Stimulated activated memory B cell treated with anti-CD40 and anti-IgM and Interleukin-4, amounts not matched to agents 10 μg/mL and 1 μg/mL and 100 μg/mL, for 72 hours (primary cell): ENCODE measurements around the gene FOXP4.

Experiments
- ATAC-seq: fragments of 150-1000 bp; cut with Tn5 transposase; 2 replicates; pipeline ENCODE4 v1.10.0; 2021
- H3K27ac Mint-ChIP-seq: one replicate; pipeline ENCODE4 v1.8.0; 2022; ENCODE audit warnings: mild to moderate bottlenecking, mixed read lengths
- H3K27me3 Mint-ChIP-seq: one replicate; pipeline ENCODE4 v1.8.0; 2022; ENCODE audit warnings: mixed read lengths
- H3K36me3 Mint-ChIP-seq: one replicate; pipeline ENCODE4 v1.8.0; 2022; ENCODE audit warnings: mixed read lengths
- H3K4me1 Mint-ChIP-seq: one replicate; pipeline ENCODE4 v1.8.0; 2022; ENCODE audit warnings: mixed read lengths
- H3K4me3 Mint-ChIP-seq: one replicate; pipeline ENCODE4 v1.8.0; 2022; ENCODE audit warnings: mild to moderate bottlenecking, moderate library complexity, mixed read lengths
- H3K9me3 Mint-ChIP-seq: one replicate; pipeline ENCODE4 v1.8.0; 2022; ENCODE audit warnings: mixed read lengths

Gene FOXP4

DNA sequence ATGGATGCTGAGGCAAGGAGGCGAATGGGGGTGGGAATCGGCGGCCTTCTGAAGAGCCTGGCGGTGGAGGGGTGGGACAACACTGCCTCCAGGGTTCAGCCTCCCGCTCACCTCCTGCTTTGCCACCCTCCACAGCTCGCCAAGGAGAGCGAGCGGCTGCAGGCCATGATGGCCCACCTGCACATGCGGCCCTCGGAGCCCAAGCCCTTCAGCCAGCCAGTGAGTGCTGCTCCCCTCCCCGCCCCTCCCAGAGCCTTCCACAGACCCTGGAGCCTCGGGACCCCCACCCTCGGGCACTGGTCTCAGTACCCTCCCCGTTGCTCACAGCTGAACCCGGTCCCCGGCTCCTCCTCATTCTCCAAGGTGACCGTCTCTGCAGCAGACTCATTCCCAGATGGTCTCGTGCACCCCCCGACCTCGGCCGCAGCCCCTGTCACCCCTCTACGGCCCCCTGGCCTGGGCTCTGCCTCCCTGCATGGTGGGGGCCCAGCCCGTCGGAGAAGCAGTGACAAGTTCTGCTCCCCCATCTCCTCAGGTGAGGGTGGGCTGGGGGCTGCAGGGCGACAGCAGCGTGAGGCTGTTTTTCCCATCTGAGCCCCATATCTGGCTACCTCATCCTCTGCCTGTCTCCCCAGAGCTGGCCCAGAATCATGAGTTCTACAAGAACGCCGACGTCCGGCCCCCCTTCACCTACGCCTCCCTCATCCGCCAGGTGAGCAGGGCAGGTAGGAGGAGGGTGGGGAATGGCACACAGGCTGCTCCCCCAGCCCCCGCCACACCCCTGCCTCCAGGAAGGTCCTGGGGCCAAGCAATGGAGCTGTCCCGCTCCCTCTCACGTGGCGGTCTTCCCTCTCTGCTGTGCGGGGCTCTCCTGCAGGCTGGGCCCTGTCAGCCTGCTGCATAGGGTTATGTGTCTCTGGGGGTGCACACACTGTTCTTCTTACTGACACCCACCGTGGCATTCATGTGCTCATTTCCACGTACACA, 43.7 kb downstream of the FOXP4 start:
- no peak overlapping the region for H3K27ac Mint-ChIP-seq
- no peaks in the 10 kb centered on the region for H3K9me3 Mint-ChIP-seq
- no peaks in the 10 kb centered on the region for H3K27me3 Mint-ChIP-seq
- ATAC-seq = no peak
- no peak overlapping the region for H3K4me3 Mint-ChIP-seq
- peaks cover 8% of the 10 kb centered on the region for H3K4me1 Mint-ChIP-seq
- peaks cover 37% of the 10 kb centered on the region for H3K36me3 Mint-ChIP-seq

DNA sequence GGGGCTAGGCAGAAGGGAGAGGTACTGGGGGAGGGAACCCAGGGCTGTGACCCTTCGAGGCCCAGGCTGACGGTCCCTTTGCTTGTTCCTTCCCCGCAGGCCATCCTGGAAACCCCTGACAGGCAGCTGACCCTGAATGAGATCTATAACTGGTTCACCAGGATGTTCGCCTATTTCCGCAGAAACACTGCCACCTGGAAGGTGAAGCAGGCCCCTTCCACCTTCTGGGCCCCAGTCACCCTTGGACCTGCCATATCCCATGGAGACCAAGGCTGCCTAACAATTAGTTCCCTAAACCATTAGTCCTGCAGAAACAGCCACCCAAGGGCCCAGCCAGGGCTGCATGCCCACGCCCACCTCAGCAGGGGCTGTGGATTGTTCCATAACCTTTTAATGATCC, 44.9 kb downstream of the FOXP4 start:
- Mint-ChIP-seq H3K4me3 (no peak overlapping the region), H3K27ac (no peak overlapping the region), H3K9me3 (no peaks in the 10 kb centered on the region), H3K36me3 (peaks cover 33% of the 10 kb centered on the region), H3K4me1 (peaks cover 8% of the 10 kb centered on the region), H3K27me3 (no peaks in the 10 kb centered on the region)
- no peak for ATAC-seq

DNA sequence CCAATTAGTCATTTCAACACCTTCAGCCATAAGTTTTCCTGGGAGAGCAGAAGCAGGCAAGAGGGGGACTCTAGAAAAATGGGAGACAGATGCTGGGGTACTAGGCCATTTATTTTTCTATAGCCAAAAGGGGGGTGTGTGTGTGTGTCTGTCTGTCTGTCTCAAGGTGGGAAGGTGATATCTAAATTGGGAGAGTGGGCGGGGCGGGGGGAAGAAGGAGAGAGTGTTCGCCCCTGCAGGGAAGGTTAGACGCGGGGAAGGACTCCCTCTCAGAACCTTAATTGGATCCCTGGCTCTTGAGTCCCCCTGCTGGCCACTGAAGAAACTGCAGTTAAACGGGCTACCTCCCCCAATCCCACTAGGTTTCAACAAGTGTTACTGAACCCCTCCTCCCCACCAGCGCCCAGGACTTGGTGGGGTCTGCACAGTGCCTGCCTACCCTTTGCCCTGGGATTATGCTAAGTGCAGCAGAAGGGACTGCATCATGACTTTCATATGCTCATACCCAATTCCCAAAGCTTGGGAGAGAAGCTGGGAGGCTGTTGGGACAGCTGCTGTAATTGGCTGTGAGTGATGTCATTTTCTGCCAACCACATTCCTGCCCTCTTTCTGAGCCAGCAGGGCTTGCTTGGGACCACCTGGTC, 45.8 kb downstream of the FOXP4 start:
- no peak overlapping the region for H3K27ac Mint-ChIP-seq
- ATAC-seq = peak; percentile 65
- no peaks in the 10 kb centered on the region for H3K9me3 Mint-ChIP-seq
- H3K36me3 Mint-ChIP-seq = peaks cover 40% of the 10 kb centered on the region
- peaks cover 8% of the 10 kb centered on the region for H3K4me1 Mint-ChIP-seq
- H3K4me3 Mint-ChIP-seq = no peak overlapping the region
- H3K27me3 Mint-ChIP-seq = no peaks in the 10 kb centered on the region

DNA sequence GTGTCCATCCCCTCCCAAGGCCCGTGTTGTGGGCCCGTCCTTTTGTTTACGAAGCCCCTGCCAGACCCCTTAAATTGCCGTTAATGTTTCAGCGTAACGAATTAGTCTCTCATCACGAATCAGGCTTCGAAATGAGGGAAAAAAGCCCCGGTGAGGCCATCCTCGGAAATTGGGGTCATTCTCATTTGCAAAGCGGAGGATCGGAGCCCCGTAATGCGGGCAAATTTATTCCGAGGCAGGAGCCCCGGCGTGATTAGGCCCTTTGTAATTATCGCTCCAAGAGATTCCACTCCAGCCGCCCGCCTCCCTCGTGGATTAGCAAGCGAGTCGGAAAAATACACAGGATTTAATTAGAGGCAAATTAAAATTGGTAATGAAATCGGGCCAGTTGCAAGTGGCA, 47.2 kb downstream of the FOXP4 start:
- no peak overlapping the region for H3K4me3 Mint-ChIP-seq
- no peak overlapping the region for H3K27ac Mint-ChIP-seq
- H3K9me3 Mint-ChIP-seq = no peaks in the 10 kb centered on the region
- peaks cover 8% of the 10 kb centered on the region for H3K4me1 Mint-ChIP-seq
- peaks cover 39% of the 10 kb centered on the region for H3K36me3 Mint-ChIP-seq
- ATAC-seq = no peak
- H3K27me3 Mint-ChIP-seq = no peaks in the 10 kb centered on the region

DNA sequence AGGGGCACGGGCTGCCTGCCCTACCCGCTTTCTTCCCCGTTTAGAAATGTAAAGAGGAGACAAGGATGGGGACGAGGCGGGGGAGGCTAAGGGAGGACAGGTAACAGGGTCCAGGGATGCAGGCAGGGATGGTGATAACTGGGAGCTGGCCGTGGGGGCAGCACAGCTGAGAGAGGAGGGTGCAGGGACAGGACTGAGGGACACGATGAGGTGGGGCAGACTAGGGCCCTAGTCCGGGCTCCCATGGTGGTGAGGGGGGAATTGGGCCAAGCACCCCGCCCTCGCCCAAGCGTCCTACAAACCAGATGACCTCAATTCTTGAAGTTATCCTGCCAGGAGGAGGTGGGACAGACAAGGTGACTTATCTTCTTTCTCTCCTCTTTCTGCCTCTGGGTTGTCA, 47.7 kb downstream of the FOXP4 start:
- H3K27ac Mint-ChIP-seq = no peak overlapping the region

DNA sequence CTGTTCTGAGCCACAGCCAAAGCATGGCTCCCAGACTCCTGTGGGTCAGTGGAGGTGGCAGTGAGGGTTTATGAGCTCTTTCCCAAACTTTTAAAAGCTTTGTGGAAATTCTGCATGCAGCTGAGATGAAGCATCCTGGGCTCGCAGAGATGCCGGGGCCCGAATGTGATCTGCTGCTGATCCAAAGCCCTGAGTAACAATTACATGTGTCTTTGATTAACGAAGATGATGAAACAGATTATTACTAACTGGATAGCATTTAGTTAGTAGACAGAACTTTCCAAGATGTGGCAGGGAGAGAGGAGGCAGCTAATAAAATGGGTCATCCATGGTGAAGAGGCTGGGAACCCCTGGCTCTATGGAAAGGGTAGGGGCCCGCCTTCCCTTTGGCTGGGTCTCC, 48.1 kb downstream of the FOXP4 start:
- no peak for ATAC-seq
- H3K27me3 Mint-ChIP-seq = no peaks in the 10 kb centered on the region
- H3K9me3 Mint-ChIP-seq = no peaks in the 10 kb centered on the region
- no peak overlapping the region for H3K4me3 Mint-ChIP-seq
- H3K27ac Mint-ChIP-seq = no peak overlapping the region
- H3K4me1 Mint-ChIP-seq = peaks cover 8% of the 10 kb centered on the region
- peaks cover 41% of the 10 kb centered on the region for H3K36me3 Mint-ChIP-seq

More for the DNA sequence above, 47.7 kb downstream of the FOXP4 start:
- no peak overlapping the region for H3K4me3 Mint-ChIP-seq
- H3K4me1 Mint-ChIP-seq = peaks cover 8% of the 10 kb centered on the region
- no peaks in the 10 kb centered on the region for H3K27me3 Mint-ChIP-seq
- ATAC-seq = no peak
- H3K36me3 Mint-ChIP-seq = peaks cover 39% of the 10 kb centered on the region
- no peaks in the 10 kb centered on the region for H3K9me3 Mint-ChIP-seq

DNA sequence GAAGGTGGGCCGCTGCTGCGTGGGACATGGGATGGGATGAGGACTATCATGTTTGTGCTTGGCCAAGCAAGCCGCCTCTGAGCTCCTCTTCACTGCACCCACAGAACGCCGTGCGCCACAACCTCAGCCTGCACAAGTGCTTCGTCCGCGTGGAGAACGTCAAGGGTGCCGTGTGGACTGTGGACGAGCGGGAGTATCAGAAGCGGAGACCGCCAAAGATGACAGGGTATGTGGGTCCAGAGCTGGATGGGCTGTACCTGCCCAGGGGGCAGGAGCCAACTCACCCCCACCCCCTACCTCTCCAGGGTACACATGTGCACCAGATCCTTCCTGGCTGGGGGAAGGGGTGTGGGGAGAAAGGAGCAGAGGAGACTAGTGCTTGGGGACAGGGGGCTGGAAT, 48.6 kb downstream of the FOXP4 start:
- peaks cover 45% of the 10 kb centered on the region for H3K36me3 Mint-ChIP-seq

DNA sequence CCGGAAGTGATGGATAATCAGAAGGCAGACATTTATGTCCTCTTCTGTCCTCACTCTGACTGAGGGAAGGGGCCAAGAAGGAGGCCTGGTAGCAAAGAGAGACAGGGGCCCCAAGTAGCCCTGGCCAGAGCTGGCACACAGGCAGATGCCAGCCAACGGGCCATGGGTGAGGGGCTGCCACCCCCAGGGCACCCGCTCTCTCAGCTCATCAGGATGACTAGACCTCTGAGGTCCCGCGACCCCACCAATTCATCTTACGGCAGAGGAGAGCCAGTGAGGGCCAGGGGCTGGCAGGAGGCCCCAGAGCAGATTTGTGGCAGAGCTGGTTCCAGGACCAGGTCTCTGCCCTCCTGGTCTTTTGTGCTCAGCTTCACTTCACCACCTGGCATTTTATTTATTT, 49.0 kb downstream of the FOXP4 start:
- H3K9me3 Mint-ChIP-seq = no peaks in the 10 kb centered on the region
- H3K36me3 Mint-ChIP-seq = peaks cover 43% of the 10 kb centered on the region
- no peak overlapping the region for H3K4me3 Mint-ChIP-seq
- H3K4me1 Mint-ChIP-seq = peaks cover 8% of the 10 kb centered on the region
- no peak for ATAC-seq
- no peak overlapping the region for H3K27ac Mint-ChIP-seq
- H3K27me3 Mint-ChIP-seq = no peaks in the 10 kb centered on the region

More for the DNA sequence above, 48.6 kb downstream of the FOXP4 start:
- no peak for ATAC-seq
- Mint-ChIP-seq H3K4me3 (no peak overlapping the region), H3K4me1 (peaks cover 8% of the 10 kb centered on the region), H3K27ac (no peak overlapping the region), H3K27me3 (no peaks in the 10 kb centered on the region), H3K9me3 (no peaks in the 10 kb centered on the region)

DNA sequence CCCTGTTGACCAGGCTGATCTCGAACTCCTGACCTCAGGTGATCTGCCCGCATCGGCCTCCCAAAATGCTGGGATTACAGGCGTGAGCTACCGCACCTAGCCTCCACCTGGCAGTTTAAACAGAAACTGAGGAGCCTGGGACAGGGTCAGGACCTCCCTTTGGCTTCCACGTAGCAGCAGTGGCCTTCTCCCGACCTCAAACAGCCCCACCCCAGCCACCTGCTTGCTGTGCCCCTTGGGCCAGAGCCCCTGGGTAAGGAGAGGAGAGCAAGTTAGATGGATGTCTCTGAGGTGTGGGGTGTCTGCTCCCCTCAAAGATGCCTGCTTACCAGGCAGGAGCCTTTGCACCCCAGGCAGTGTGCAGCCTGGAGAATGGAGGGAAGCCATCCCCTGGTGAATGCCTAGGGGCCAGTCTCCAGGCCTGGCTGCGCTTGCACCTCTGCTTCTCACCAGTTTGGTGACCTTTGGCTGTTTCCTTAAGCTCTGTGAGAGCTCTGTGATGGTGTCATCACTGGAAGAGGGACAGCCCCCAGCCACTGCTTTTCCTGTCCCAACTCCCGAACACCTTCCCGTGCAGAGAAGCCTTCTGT, 50.0 kb downstream of the FOXP4 start:
- ATAC-seq = no peak
- H3K36me3 Mint-ChIP-seq = peaks cover 45% of the 10 kb centered on the region
- no peak overlapping the region for H3K27ac Mint-ChIP-seq
- no peaks in the 10 kb centered on the region for H3K9me3 Mint-ChIP-seq
- no peak overlapping the region for H3K4me3 Mint-ChIP-seq
- H3K27me3 Mint-ChIP-seq = no peaks in the 10 kb centered on the region
- peaks cover 8% of the 10 kb centered on the region for H3K4me1 Mint-ChIP-seq

DNA sequence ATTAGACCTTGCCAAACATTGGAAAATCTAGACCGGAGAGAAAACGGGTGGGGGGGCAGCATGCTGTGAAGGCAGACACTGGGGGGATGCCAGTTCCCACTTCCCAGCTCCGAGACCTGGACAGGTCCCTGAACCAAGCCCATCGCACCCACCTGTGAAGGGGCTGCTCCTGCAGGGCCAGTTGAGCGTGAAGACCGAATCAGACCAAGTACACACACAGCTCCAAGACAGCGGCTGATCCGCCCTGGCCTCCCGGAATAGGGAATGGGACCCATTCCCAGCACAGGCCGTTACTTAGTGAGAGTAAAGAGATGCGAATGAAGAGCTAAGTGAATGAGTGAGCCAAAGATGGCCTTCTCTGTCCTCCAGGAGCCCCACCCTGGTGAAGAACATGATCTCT, 50.6 kb downstream of the FOXP4 start:
- H3K4me3 Mint-ChIP-seq = no peak overlapping the region
- peaks cover 4% of the 10 kb centered on the region for H3K4me1 Mint-ChIP-seq
- H3K9me3 Mint-ChIP-seq = no peaks in the 10 kb centered on the region
- H3K27ac Mint-ChIP-seq = no peak overlapping the region
- H3K36me3 Mint-ChIP-seq = peaks cover 45% of the 10 kb centered on the region
- H3K27me3 Mint-ChIP-seq = no peaks in the 10 kb centered on the region
- no peak for ATAC-seq

DNA sequence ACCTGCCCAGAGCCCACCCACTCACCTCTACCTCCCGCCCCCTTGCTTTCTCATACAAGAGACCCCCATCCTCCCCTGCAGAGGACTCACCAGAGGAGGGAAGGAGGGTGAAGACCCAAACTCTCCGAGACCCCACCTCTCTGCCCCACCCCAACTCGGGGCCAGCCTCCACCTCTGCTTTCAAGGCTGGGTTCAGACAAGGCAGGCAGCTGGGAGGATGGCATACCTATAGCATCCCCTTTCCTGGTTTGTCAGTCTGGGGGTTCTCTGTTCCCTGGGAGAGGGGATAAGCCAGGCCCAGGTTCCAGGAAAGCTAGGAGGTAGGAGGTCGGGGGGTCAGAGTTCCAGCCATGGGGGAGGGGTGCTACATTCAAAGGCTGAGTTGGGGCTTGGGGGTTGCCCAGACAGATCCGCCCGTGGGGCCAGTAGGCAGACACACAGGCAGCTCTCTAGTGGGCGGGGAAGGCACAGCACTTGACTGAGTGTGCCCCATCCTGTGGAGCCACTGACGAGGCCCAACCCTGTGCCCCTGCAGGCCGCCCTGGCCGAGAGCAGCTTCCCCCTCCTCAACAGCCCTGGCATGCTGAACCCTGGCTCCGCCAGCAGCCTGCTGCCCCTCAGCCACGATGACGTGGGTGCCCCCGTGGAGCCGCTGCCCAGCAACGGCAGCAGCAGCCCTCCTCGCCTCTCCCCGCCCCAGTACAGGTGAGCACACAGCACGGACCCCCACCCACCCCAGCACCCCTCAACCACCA, 51.2 kb downstream of the FOXP4 start:
- no peak overlapping the region for H3K4me3 Mint-ChIP-seq
- H3K27ac Mint-ChIP-seq = no peak overlapping the region
- H3K9me3 Mint-ChIP-seq = no peaks in the 10 kb centered on the region
- peaks cover 45% of the 10 kb centered on the region for H3K36me3 Mint-ChIP-seq
- H3K4me1 Mint-ChIP-seq = no peaks in the 10 kb centered on the region
- H3K27me3 Mint-ChIP-seq = no peaks in the 10 kb centered on the region
- ATAC-seq = no peak

DNA sequence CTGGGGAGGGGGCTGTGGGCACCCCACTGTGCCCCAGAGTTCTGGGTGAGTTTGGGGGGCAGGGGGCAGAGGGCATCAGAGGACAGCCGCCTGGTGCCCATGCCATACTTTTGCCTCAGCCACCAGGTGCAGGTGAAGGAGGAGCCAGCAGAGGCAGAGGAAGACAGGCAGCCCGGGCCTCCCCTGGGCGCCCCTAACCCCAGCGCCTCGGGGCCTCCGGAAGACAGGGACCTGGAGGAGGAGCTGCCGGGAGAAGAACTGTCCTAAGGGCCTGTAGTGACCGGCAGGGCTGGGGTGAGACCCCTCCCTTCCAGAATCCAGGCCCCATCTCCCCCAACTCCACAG, 52.5 kb downstream of the FOXP4 start:
- H3K4me1 Mint-ChIP-seq = peaks cover 7% of the 10 kb centered on the region
- no peak overlapping the region for H3K27ac Mint-ChIP-seq
- H3K4me3 Mint-ChIP-seq = no peak overlapping the region
- H3K27me3 Mint-ChIP-seq = no peaks in the 10 kb centered on the region
- no peaks in the 10 kb centered on the region for H3K9me3 Mint-ChIP-seq
- H3K36me3 Mint-ChIP-seq = peaks cover 38% of the 10 kb centered on the region
- no peak for ATAC-seq

DNA sequence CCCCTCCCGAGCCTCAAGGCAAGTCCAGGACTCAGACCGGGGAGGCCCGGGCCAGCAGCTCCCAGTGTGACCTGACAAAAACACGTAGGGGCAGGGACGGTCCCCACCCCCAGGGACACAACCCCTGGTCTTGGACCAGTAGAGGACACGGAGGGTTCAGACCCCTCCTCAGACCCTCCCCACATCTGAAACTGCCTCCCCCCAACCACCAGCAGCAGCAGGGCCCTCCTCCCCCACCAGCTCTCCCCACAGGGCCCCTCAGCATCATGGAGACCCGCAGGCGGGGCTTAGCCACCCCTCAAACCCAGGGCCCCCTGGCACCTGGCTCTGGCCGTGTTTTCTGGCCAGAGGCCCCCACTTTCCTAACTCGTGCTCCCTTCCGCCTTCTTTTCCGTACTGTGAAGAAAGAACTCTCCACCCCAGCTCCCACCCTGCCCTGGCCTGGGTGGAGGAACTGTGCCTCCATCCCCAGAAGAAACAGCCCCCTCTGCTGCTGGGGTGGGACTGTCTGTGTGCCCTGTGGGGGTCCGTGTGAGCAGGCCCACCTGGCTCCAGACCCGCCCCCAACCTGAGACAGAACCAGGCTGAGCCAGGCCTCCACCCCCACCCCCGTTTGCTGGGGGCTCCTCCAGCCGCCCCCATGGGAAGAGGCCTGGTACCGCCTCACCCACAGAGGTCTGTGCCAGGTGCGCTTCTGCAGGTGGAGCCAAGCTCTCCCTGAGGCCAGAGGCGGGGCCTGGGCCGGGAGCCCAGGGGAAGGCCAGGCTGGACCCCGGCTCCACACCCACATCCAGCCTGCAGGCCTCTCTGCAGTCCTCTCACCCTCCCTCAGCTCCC, 53.1 kb downstream of the FOXP4 start:
- Mint-ChIP-seq H3K9me3 (no peaks in the 10 kb centered on the region), H3K36me3 (peaks cover 38% of the 10 kb centered on the region), H3K4me1 (peaks cover 7% of the 10 kb centered on the region), H3K27ac (no peak overlapping the region), H3K4me3 (no peak overlapping the region), H3K27me3 (no peaks in the 10 kb centered on the region)
- ATAC-seq = no peak

DNA sequence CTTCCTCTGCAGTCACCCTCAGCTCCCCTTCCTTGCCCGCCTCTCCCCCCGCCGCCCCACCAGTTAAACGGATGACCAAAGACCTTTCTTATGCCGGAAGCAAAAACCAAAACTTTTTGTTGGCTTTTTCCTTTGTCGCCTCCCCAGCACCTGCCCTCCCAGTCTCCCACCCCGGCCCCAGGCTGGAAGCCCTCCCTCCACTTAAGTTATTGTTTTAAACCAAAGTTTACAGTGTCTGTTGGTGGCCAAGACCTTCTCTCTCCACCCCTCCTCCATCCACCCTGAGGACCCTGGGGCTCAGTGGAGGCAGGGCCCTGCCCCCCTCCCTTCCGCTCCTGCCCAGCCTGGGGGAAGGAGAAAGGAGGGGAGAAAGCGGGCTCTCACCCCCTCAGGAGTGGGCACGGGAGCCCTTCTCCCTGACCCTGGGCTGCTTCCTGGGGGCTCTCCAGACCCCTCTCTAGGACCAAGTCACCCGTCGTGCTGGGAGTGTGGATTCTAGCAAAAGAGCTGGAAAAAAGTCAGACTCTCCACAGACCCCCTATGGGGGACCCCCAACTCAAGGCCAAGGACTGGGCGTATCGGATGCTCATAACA, 53.8 kb downstream of the FOXP4 start:
- no peak overlapping the region for H3K27ac Mint-ChIP-seq
- no peaks in the 10 kb centered on the region for H3K9me3 Mint-ChIP-seq
- peaks cover 5% of the 10 kb centered on the region for H3K27me3 Mint-ChIP-seq
- H3K36me3 Mint-ChIP-seq = peaks cover 35% of the 10 kb centered on the region
- peaks cover 7% of the 10 kb centered on the region for H3K4me1 Mint-ChIP-seq
- H3K4me3 Mint-ChIP-seq = no peak overlapping the region
- ATAC-seq = no peak
